Mesothelial cell of epicardium (in vitro differentiated cells): ENCODE results near the gene INPP5F. TPM values are rescaled to one million over a fixed set of nuclear protein-coding genes. Genes with fewer than 3 reads are reported as not detected.
"Not testable (repeated sequence)": the region's sequence is repeated elsewhere in the genome, so short reads cannot be mapped to it uniquely, and the experiment has no call there.

Experiments used
- DNase-seq, 2 experiments: peaks; one replicate each; pipeline ENCODE4 v3.0.0; 2021; ENCODE audit warnings: low spot score in 2 of 2; ENCODE audit not compliant: unreplicated experiment in 2 of 2
- H3K27ac Mint-ChIP-seq: 2 replicates; pipeline ENCODE4 v1.8.0; 2021; ENCODE audit warnings: mixed read lengths
- H3K27me3 Mint-ChIP-seq: 2 replicates; pipeline ENCODE4 v1.8.0; 2021; ENCODE audit warnings: low read depth, mixed read lengths
- H3K36me3 Mint-ChIP-seq: 2 replicates; pipeline ENCODE4 v1.8.0; 2021; ENCODE audit warnings: mixed read lengths
- H3K4me1 Mint-ChIP-seq: 2 replicates; pipeline ENCODE4 v1.8.0; 2021; ENCODE audit warnings: mixed read lengths
- H3K4me3 Mint-ChIP-seq: 2 replicates; pipeline ENCODE4 v1.8.0; 2021; ENCODE audit warnings: mild to moderate bottlenecking, moderate library complexity, mixed read lengths
- H3K9me3 Mint-ChIP-seq: 2 replicates; pipeline ENCODE4 v1.8.0; 2021; ENCODE audit warnings: mixed read lengths
- total RNA-seq: library from RNA; stranded (reverse); gene quantifications from 3 replicates; pipeline ENCODE4 v1.2.1, GENCODE V29; 2021
- TF ChIP-seq, protein P1 (sequence below): fragments of 200-600 bp; sonication (generic); IDR thresholded peaks from one replicate; pipeline ENCODE4 v1.5.0; 2021; ENCODE audit warnings: antibody characterized with exemption; ENCODE audit not compliant: unreplicated experiment

Gene INPP5F
- total RNA-seq, 1 donor from 2014 or later = 56.5 TPM

DNA sequence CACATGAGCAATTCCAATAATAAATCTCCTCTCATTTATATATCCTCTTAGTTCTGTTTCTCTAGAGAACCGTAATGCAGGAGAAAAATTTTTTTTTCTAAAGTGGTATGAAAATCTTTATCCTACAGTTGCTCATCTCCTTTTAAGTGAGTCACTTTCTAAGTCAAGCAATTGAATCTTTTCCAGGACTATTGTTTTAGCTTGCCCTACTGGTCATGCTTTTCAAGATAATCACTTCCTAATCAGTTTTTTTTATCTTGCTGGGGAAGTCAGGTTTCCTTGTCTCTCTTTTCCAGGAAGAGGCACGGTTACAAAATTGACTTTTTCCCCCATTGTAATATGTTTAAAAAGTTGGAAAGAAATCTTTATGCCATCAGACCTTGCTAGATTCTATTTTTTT, 44.0 kb downstream of the INPP5F start:
- TF ChIP-seq, protein P1, sequence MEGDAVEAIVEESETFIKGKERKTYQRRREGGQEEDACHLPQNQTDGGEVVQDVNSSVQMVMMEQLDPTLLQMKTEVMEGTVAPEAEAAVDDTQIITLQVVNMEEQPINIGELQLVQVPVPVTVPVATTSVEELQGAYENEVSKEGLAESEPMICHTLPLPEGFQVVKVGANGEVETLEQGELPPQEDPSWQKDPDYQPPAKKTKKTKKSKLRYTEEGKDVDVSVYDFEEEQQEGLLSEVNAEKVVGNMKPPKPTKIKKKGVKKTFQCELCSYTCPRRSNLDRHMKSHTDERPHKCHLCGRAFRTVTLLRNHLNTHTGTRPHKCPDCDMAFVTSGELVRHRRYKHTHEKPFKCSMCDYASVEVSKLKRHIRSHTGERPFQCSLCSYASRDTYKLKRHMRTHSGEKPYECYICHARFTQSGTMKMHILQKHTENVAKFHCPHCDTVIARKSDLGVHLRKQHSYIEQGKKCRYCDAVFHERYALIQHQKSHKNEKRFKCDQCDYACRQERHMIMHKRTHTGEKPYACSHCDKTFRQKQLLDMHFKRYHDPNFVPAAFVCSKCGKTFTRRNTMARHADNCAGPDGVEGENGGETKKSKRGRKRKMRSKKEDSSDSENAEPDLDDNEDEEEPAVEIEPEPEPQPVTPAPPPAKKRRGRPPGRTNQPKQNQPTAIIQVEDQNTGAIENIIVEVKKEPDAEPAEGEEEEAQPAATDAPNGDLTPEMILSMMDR = no peak
- H3K27me3 Mint-ChIP-seq = no peaks in the 10 kb centered on the region
- peaks cover 5% of the 10 kb centered on the region for H3K9me3 Mint-ChIP-seq
- peaks cover 10% of the 10 kb centered on the region for H3K36me3 Mint-ChIP-seq
- peaks cover 16% of the 10 kb centered on the region for H3K4me1 Mint-ChIP-seq
- no peak overlapping the region for H3K27ac Mint-ChIP-seq
- no peak for DNase-seq
- H3K4me3 Mint-ChIP-seq = no peak overlapping the region

DNA sequence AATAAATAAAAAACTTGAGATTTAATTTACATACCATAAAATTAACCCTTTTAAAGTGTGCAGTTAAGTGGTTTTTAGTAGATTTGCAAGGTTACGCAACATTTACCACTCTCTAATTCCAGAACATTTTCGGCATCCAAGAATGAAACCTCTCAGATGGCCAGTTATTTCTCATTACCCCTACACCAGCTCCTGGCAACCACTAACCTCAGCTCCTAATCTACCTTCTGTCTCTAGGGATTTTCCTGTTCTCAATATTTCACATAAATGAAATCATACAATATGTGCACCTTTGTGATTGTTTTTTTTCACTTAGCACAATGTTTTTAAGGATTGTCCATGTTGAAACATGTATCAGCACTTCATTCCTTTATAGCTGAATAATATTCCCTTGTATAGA, 45.1 kb downstream of the INPP5F start:
- Mint-ChIP-seq H3K27ac (no peak overlapping the region), H3K9me3 (peaks cover 5% of the 10 kb centered on the region), H3K4me3 (no peak overlapping the region), H3K27me3 (no peaks in the 10 kb centered on the region), H3K4me1 (peaks cover 16% of the 10 kb centered on the region), H3K36me3 (peaks cover 10% of the 10 kb centered on the region)
- TF ChIP-seq, protein P1 = no peak
- no peak for DNase-seq

DNA sequence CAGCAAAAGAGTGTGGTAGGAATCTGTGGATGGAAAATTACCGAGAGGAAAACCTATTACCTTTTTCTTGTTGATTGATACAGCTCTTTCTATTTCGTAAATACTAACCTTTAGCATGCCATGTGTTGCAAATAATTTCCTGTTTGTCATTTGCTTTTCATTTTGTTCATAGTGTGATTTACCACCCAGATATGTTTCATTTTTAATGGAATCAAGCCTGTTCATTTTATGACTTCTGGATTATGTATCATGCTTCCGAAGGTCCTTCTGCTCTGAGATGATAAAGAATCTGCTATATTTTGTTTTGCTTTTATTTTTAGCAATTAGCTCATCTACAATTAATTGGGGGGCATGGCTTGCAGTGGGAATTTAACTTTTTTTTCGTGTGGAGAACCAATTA, 46.5 kb downstream of the INPP5F start:
- H3K36me3 Mint-ChIP-seq = peaks cover 10% of the 10 kb centered on the region
- TF ChIP-seq, protein P1 = no peak
- no peaks in the 10 kb centered on the region for H3K27me3 Mint-ChIP-seq
- no peak overlapping the region for H3K27ac Mint-ChIP-seq
- no peak for DNase-seq
- peaks cover 16% of the 10 kb centered on the region for H3K4me1 Mint-ChIP-seq
- no peak overlapping the region for H3K4me3 Mint-ChIP-seq
- H3K9me3 Mint-ChIP-seq = peaks cover 5% of the 10 kb centered on the region

DNA sequence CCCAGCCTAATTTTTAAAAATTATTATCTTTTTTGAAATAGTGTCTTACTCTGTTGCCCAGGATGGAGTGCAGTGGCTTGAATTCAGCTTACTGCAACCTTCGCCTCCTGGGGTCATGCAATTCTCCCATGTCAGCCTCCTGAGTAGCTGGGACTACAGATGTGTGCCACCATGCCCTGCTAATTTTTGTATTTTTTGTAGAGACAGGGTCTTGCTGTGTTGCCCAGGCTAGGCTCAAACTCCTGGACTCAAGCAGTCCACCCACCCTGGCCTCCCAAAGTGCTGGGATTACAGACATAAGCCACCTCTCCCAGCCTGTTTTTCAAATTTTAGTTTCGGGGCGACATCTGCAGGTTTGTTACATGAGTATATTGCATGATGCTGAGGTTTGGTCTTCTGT, 47.2 kb downstream of the INPP5F start:
- H3K36me3 Mint-ChIP-seq = peaks cover 10% of the 10 kb centered on the region
- H3K27ac Mint-ChIP-seq, H3K27me3 Mint-ChIP-seq, DNase-seq, H3K4me3 Mint-ChIP-seq, H3K9me3 Mint-ChIP-seq: not testable (repeated sequence)
- H3K4me1 Mint-ChIP-seq = peaks cover 16% of the 10 kb centered on the region

DNA sequence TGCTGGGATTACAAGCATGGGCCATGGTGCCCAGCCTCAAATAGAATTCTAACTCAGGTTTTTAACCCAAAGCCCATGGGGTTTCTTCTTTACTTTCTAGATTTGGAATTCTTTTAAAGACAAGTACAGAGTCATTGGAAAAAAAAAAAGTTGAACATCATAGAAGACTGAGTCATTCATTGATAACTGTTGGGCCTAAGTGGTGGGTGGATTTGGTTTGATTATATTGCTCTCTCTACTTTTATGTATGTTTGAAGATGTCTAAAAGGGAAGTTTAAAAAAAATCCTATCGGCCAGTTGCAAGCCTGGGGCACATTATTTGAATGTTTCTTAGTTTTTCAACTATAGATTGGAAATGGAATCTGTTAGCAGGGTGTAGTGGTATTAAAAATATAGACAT, 49.7 kb downstream of the INPP5F start:
- Mint-ChIP-seq H3K36me3 (peaks cover 10% of the 10 kb centered on the region), H3K4me1 (peaks cover 2% of the 10 kb centered on the region)

DNA sequence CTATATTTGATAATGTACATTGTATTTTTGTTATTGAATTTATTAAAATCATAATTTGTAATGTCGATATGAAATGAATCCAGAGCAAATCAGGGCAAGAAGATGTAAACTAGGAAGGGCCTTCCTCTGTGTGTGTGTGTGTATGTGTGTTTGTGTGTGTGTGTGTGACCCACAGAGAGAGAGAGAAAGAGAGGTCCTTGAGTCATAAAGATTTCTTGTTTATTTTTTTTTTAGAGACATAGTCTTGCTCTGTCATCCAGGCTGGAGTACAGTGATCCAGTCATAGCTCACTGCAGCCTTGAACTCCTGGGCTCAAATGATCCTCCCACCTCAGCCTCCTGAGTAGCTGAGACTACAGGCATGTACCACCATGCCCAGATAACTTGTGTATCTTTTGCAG, 50.7 kb downstream of the INPP5F start:
- Mint-ChIP-seq H3K36me3 (peaks cover 10% of the 10 kb centered on the region), H3K4me1 (no peaks in the 10 kb centered on the region), H3K27ac (no peak overlapping the region)

More for the DNA sequence above, 49.7 kb downstream of the INPP5F start:
- no peak for DNase-seq
- Mint-ChIP-seq H3K9me3 (peaks cover 5% of the 10 kb centered on the region), H3K27me3 (no peaks in the 10 kb centered on the region), H3K27ac (no peak overlapping the region), H3K4me3 (no peak overlapping the region)
- TF ChIP-seq, protein P1 = no peak

More for the DNA sequence above, 50.7 kb downstream of the INPP5F start:
- H3K9me3 Mint-ChIP-seq = peaks cover 5% of the 10 kb centered on the region
- H3K4me3 Mint-ChIP-seq = no peak overlapping the region
- H3K27me3 Mint-ChIP-seq = no peaks in the 10 kb centered on the region
- TF ChIP-seq, protein P1 = no peak
- DNase-seq = no peak
